Measurements from ENCODE around the gene STX11.
A peak's percentile ranks its signal among the peaks of the same experiment; 100 is the strongest.

The STX11 gene

DNA sequence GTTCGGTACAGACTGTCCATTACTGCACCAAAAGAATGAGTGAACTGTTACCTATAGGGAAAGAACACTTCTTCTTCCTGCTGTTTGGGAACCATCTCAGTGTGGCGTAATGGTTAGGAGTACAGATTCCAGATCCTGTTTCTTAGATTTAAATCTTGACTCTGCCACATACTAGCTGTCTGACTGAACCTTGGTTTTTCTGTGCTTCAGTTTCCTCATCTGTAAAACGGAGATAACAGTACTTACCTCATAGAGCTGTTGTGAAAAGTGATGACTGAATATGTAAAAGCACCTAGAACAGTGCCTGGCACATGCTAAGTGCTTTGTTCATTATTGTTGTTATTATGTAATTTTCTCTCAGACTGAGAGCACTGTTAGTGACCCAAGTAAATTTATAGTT, 39.8 kb downstream of the STX11 start:
- Histone ChIP-seq H3K79me1 (ENCODE audit: low read length) (no peaks in the 10 kb centered on the region), H3K4ac (ENCODE audit: low read depth, low read length) (no peak overlapping the region), H3K4me1 (ENCODE audit: control insufficient read depth in 1 of 2, insufficient read depth in 2 of 2, low read length in 2 of 2) (no peaks in the 10 kb centered on the region), H2BK120ac (ENCODE audit: insufficient read depth, low read length, poor library complexity) (no peak overlapping the region), H2AFZ (ENCODE audit: insufficient read depth, low read length, poor library complexity) (no peak overlapping the region), H2BK12ac (ENCODE audit: low read length) (no peak overlapping the region), H3K14ac (ENCODE audit: low read length) (no peak overlapping the region), H3K36me3 (ENCODE audit: control insufficient read depth in 1 of 2, insufficient read depth in 2 of 2, low read length in 2 of 2) (no peaks in the 10 kb centered on the region), H2BK5ac (ENCODE audit: low read depth, low read length, poor library complexity) (no peak overlapping the region), H3K9me3 (ENCODE audit: insufficient read depth, low read depth, low read length) (peaks cover 2% of the 10 kb centered on the region), H4K91ac (ENCODE audit: low read depth, low read length) (no peak overlapping the region), H3K9ac (ENCODE audit: low read length) (no peak overlapping the region), H3K79me2 (ENCODE audit: control insufficient read depth, insufficient read depth, low read length, poor library complexity) (no peaks in the 10 kb centered on the region), H3K23ac (ENCODE audit: low read length) (no peak overlapping the region), H4K12ac (ENCODE audit: low read depth, low read length) (no peak overlapping the region), H3K4me2 (ENCODE audit: low read length) (no peak overlapping the region), H2AK5ac (ENCODE audit: low read length) (no peak overlapping the region), H3K27me3 (ENCODE audit: insufficient read depth, low read length) (no peaks in the 10 kb centered on the region), H4K8ac (ENCODE audit: low read depth, low read length) (no peak overlapping the region), H3K27ac (ENCODE audit: low read depth, low read length) (no peak overlapping the region), H3K4me3 (ENCODE audit: low read depth, low read length) (no peak overlapping the region), H3K18ac (ENCODE audit: low read length) (no peak overlapping the region)
- no CpG with 5 or more reads among the region's 3 CpGs for WGBS (ENCODE audit: extremely low coverage, insufficient coverage, insufficient read length)
- peak; percentile 48 to 91 for DNase-seq

DNA sequence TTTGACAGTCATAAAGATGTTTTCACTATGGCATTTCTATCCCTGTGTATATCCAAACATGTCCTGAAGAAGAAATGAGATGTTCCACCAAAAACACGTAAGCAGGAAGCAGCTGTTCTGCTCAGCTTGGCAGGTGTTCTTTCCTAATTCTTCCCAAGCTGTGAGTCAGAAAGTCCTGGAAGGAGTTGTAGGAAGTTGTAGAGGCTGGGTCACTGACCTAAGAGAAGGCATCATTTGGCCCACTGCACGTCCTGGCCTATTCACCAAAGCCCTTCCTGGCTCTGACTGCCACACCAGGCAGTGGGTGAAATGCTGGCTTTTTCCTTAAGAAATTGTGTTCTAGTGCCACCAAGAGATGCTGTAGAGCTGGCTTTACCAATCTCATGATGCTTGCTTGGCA, 40.3 kb downstream of the STX11 start:
- no peak overlapping the region for H3K4me2 ChIP-seq (ENCODE audit: low read length)
- no peak overlapping the region for H3K4ac ChIP-seq (ENCODE audit: low read depth, low read length)
- no peaks in the 10 kb centered on the region for H3K36me3 ChIP-seq (ENCODE audit: control insufficient read depth in 1 of 2, insufficient read depth in 2 of 2, low read length in 2 of 2)
- H3K27me3 ChIP-seq (ENCODE audit: insufficient read depth, low read length), result no peaks in the 10 kb centered on the region
- no peak overlapping the region for H4K91ac ChIP-seq (ENCODE audit: low read depth, low read length)
- H2BK12ac ChIP-seq (ENCODE audit: low read length), result no peak overlapping the region
- peaks cover 2% of the 10 kb centered on the region for H3K9me3 ChIP-seq (ENCODE audit: insufficient read depth, low read depth, low read length)
- peak; percentile 64 to 81 for DNase-seq
- no peaks in the 10 kb centered on the region for H3K4me1 ChIP-seq (ENCODE audit: control insufficient read depth in 1 of 2, insufficient read depth in 2 of 2, low read length in 2 of 2)
- no peaks in the 10 kb centered on the region for H3K79me1 ChIP-seq (ENCODE audit: low read length)
- H2AFZ ChIP-seq (ENCODE audit: insufficient read depth, low read length, poor library complexity), result no peak overlapping the region
- no peak overlapping the region for H3K4me3 ChIP-seq (ENCODE audit: low read depth, low read length)
- H4K8ac ChIP-seq (ENCODE audit: low read depth, low read length), result no peak overlapping the region
- H2BK5ac ChIP-seq (ENCODE audit: low read depth, low read length, poor library complexity), result no peak overlapping the region
- no peak overlapping the region for H3K27ac ChIP-seq (ENCODE audit: low read depth, low read length)
- no peaks in the 10 kb centered on the region for H3K79me2 ChIP-seq (ENCODE audit: control insufficient read depth, insufficient read depth, low read length, poor library complexity)
- no peak overlapping the region for H2BK120ac ChIP-seq (ENCODE audit: insufficient read depth, low read length, poor library complexity)
- no peak overlapping the region for H3K9ac ChIP-seq (ENCODE audit: low read length)
- H3K14ac ChIP-seq (ENCODE audit: low read length), result no peak overlapping the region
- no peak overlapping the region for H3K23ac ChIP-seq (ENCODE audit: low read length)
- no peak overlapping the region for H3K18ac ChIP-seq (ENCODE audit: low read length)
- no CpG with 5 or more reads among the region's 2 CpGs for WGBS (ENCODE audit: extremely low coverage, insufficient coverage, insufficient read length)
- no peak overlapping the region for H2AK5ac ChIP-seq (ENCODE audit: low read length)
- no peak overlapping the region for H4K12ac ChIP-seq (ENCODE audit: low read depth, low read length)

DNA sequence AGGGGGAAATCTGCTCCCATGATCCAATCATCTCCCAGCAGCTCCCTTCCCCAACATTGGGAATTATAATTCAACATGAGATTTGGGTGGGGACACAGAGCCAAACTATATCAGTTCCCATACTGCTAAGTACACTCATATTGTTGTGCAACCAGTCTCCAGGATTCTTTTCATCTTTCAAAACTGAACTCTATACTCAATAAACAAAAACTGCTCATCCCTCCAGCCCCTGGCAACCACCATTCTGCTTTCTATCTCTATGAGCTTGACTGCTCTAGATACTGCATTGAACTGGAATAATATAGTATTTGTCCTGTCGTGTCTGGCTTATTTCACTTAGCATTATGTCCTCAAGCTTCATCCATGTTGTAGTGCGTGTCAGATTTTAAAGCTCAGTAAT, 42.9 kb downstream of the STX11 start:
- Histone ChIP-seq H2AK5ac (ENCODE audit: low read length) (no peak overlapping the region), H3K79me2 (ENCODE audit: control insufficient read depth, insufficient read depth, low read length, poor library complexity) (no peaks in the 10 kb centered on the region), H2AFZ (ENCODE audit: insufficient read depth, low read length, poor library complexity) (no peak overlapping the region), H3K14ac (ENCODE audit: low read length) (no peak overlapping the region), H3K4me2 (ENCODE audit: low read length) (no peak overlapping the region), H4K91ac (ENCODE audit: low read depth, low read length) (no peak overlapping the region), H3K36me3 (ENCODE audit: control insufficient read depth in 1 of 2, insufficient read depth in 2 of 2, low read length in 2 of 2) (no peaks in the 10 kb centered on the region), H2BK12ac (ENCODE audit: low read length) (no peak overlapping the region), H3K9me3 (ENCODE audit: insufficient read depth, low read depth, low read length) (no peaks in the 10 kb centered on the region), H3K23ac (ENCODE audit: low read length) (no peak overlapping the region), H3K4me1 (ENCODE audit: control insufficient read depth in 1 of 2, insufficient read depth in 2 of 2, low read length in 2 of 2) (peaks cover 0 to 3% of the 10 kb centered on the region in 2 experiments), H3K9ac (ENCODE audit: low read length) (no peak overlapping the region), H3K27ac (ENCODE audit: low read depth, low read length) (no peak overlapping the region), H2BK5ac (ENCODE audit: low read depth, low read length, poor library complexity) (no peak overlapping the region), H2BK120ac (ENCODE audit: insufficient read depth, low read length, poor library complexity) (no peak overlapping the region), H3K27me3 (ENCODE audit: insufficient read depth, low read length) (no peaks in the 10 kb centered on the region), H3K4ac (ENCODE audit: low read depth, low read length) (no peak overlapping the region), H3K79me1 (ENCODE audit: low read length) (no peaks in the 10 kb centered on the region), H3K4me3 (ENCODE audit: low read depth, low read length) (no peak overlapping the region), H4K12ac (ENCODE audit: low read depth, low read length) (no peak overlapping the region), H3K18ac (ENCODE audit: low read length) (no peak overlapping the region), H4K8ac (ENCODE audit: low read depth, low read length) (no peak overlapping the region)
- peak in 1 of 2 donors; percentile 57 for DNase-seq
- WGBS (ENCODE audit: extremely low coverage, insufficient coverage, insufficient read length), result no CpG with 5 or more reads among the region's 2 CpGs

DNA sequence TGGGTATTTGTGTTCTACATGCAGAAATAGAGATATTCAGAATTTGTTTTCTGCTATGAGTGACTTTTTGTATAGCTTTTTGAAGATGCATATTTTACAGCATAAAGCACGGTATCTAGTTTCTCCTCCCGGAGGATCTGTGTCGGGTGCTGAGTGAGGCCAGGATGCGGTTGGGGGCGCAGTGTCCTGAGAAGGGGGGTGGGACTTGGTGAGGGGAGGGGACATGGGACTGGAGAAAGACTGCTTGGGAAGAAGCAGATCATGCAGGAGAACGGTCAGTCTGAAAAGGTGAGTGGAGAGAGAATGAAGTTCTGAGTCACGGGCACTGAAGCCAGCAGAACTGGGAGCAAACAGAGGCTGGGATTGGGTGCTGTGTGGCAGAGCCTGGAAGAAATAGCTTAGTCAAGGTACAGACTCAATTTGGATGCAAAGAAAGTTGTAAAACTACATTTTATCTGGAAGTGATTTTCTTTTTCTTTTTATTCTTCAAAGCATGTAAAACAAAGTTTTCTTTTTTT, 44.0 kb downstream of the STX11 start:
- Histone ChIP-seq H2AK5ac (ENCODE audit: low read length) (no peak overlapping the region), H3K4ac (ENCODE audit: low read depth, low read length) (no peak overlapping the region), H3K27me3 (ENCODE audit: insufficient read depth, low read length) (no peaks in the 10 kb centered on the region), H3K4me1 (ENCODE audit: control insufficient read depth in 1 of 2, insufficient read depth in 2 of 2, low read length in 2 of 2) (peaks cover 0 to 3% of the 10 kb centered on the region in 2 experiments), H3K79me1 (ENCODE audit: low read length) (no peaks in the 10 kb centered on the region), H2BK12ac (ENCODE audit: low read length) (no peak overlapping the region), H3K79me2 (ENCODE audit: control insufficient read depth, insufficient read depth, low read length, poor library complexity) (no peaks in the 10 kb centered on the region), H4K12ac (ENCODE audit: low read depth, low read length) (no peak overlapping the region), H3K36me3 (ENCODE audit: control insufficient read depth in 1 of 2, insufficient read depth in 2 of 2, low read length in 2 of 2) (no peaks in the 10 kb centered on the region), H2AFZ (ENCODE audit: insufficient read depth, low read length, poor library complexity) (no peak overlapping the region), H3K23ac (ENCODE audit: low read length) (no peak overlapping the region), H3K27ac (ENCODE audit: low read depth, low read length) (no peak overlapping the region), H4K91ac (ENCODE audit: low read depth, low read length) (no peak overlapping the region), H3K9me3 (ENCODE audit: insufficient read depth, low read depth, low read length) (no peaks in the 10 kb centered on the region), H3K4me3 (ENCODE audit: low read depth, low read length) (no peak overlapping the region), H3K9ac (ENCODE audit: low read length) (no peak overlapping the region), H3K14ac (ENCODE audit: low read length) (no peak overlapping the region), H2BK120ac (ENCODE audit: insufficient read depth, low read length, poor library complexity) (no peak overlapping the region), H4K8ac (ENCODE audit: low read depth, low read length) (no peak overlapping the region), H3K18ac (ENCODE audit: low read length) (no peak overlapping the region), H2BK5ac (ENCODE audit: low read depth, low read length, poor library complexity) (no peak overlapping the region), H3K4me2 (ENCODE audit: low read length) (no peak overlapping the region)
- peak in 1 of 2 donors; percentile 40 for DNase-seq
- WGBS (ENCODE audit: extremely low coverage, insufficient coverage, insufficient read length), result no CpG with 5 or more reads among the region's 7 CpGs
